AG20443 (cell line): ENCODE measurements around the gene CFAP92.

ENCODE experiments used
- DNase-seq: peaks from one replicate; pipeline ENCODE4 v3.0.0; 2012; ENCODE audit warnings: low spot score, mixed read lengths

Gene CFAP92

GRCh38 chr3:128983293-128984069, 10.4 kb downstream of the CFAP92 start:
- no peak for DNase-seq

DNA sequence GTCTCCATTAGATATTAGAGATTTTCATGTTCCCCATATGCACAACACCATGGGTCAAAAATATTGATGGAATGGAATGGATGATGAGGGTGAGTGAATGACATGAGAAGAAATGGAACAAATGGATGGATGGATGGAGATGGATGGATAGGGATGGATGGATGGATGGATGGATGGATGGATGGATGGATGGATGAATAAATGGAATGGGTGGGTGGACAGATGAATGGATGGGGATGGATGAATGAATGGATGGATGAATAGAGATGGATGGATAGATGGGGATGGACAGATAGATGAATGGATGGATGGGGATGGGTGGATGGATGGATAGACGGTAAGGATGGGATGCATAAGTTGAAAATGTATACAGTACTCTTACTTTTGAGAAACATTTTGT, 18.6 kb downstream of the CFAP92 start:
- DNase-seq, result no peak

GRCh38 chr3:128973988-128974564, 19.8 kb downstream of the CFAP92 start:
- DNase-seq, result no peak

DNA sequence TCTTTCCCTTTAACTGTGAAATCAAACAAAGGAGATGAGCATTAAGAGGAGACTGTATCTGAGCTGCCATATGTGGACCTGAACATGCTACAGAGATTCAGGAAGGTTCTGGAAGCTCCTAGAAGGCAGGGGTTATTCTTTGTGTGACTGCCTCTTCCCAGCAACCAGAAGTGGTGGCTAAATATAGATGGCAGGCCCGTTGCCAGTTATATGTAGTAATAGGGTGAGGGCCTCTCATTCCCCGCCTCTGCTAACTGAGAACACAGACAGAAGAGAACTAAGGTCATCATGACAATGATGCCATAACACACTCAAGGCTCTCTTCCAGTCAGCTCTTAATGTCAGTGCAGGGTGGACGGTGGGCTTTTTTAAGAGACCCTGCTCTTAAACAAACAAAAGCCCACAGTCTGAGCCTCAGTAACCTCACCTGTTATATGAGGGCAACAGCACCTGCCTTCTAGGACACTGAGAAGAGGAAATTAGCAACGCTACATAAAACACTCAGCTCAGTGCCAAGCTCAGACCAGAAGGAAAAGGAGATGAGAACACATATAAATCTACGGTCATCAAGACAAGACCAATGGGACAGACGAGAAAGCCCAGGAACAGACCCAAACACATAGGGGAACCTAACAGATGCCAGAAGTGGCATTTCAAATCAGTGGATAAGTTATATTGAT, 22.3 kb downstream of the CFAP92 start:
- DNase-seq, result peak; percentile 28

DNA sequence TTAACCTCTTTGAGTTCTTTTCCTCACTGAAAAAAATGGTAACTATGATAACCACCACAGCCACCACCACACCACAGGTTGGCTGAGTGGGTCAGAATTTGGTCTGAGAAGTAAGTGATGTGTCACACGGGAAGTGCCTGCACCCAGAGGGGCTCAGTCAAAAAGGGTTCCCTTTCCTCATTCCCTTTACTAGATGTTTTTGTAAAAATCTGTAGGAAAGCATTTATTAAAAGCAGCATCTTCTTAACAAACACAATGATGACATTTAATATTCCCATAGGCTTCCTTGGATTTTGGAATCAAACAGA, 23.2 kb downstream of the CFAP92 start:
- DNase-seq, result no peak

- DNase-seq, result peak; percentile 66
Measured at GRCh38 chr3:128969993-128970739, 23.7 kb downstream of the CFAP92 start.

DNA sequence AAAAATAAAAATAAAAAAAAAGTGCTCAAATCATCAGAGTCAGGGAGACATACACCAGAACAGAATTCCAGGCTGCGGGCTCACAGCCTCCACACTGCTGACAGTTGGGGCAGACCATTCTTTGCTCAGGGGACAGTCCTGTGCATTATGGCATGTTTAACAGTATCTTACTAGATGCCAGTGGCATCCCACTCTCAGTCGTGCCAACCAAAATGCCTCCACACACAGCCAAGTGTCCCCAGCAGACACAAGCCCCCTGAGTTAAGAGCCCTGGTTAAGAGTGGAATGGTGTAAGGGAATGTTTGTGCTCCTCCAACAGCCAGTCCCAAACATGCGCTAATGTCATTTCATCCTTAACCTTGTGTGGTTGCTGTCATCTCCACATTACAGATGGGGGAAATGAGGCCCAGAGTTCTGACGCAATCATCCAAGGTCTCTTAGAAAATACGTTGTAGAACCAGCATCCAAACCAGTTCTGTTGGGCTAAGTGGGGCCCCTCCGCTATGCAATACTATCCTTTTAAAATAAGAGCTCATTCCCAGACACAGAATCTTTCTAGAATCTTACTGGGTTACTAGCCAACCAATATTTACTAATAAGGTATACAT, 26.0 kb downstream of the CFAP92 start:
- DNase-seq, result no peak

GRCh38 chr3:128965818-128966217, 28.1 kb downstream of the CFAP92 start:
- no peak for DNase-seq

- DNase-seq, result no peak
Measured at GRCh38 chr3:128965280-128965679, 28.6 kb downstream of the CFAP92 start.

DNA sequence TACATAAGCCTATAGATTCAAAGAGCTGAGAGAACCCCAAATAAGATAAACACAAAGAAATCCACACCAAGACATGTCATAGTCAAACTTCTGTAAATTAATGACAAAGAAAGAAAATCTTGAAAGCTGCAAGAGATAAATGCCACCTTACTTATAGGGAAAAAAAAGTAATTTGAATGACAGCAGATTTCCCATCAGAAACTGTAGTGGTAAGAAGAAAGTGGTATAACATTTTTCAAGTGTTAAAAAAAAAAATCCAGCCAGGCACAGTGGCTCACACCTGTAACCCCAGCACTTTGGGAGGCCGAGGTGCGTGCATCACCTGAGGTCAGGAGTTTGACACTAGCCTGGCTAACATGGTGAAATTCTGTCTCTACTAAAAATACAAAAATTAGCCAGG, 37.4 kb downstream of the CFAP92 start:
- no peak for DNase-seq

GRCh38 chr3:128950223-128950938, 43.5 kb downstream of the CFAP92 start:
- DNase-seq, result peak; percentile 35

DNA sequence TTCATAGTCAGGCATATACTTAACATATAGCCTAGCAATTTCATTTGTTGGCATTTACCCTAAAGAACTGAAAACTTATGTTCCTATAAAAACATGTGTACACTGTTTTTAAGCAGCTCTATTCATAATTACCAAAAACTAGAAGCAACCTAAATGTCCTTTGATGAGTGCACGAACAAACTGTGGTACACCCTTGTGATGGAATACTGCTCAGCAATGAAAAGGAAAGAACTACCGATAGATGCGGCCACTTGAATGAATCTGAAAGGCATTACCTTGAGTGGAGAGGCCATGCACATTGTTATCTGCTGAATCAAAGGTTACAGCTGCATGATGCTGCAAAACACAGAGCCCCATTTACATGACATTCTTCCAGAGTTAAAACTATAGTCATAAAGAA, 44.7 kb downstream of the CFAP92 start:
- DNase-seq, result no peak

DNA sequence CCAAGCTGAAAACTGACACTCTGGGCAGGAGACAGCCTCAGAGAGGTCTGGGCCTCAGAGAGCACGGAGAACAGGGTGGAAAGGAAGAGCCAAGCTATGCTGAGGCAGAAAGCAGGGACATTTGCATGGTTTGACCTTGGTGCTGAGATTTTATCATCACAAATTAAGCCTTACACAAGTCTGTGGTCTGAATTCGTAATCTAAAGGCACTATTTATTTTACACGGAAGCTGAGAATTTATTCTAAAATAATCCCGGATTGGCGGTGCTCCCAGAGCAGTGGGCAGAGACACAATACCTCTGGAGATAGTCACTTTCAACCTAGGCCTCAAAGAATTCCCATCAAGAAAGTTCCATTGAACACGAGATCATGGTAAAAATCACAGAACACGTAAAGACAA, 47.5 kb downstream of the CFAP92 start:
- peak; percentile 44 for DNase-seq

DNA sequence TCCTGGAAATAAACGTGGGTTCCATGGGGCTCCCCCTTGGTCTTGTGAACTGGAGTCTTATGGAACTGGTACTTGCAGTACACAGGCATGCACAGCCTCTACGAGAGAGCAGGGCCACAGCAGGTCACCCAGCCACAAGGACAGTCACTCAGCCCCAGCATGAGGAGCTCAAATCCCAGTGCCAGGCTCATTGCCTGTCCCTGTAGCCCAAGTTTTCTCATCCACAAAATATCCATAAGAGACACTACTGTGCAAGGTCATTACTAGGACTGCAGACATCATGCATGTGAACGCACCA, 48.0 kb downstream of the CFAP92 start:
- DNase-seq, result no peak

- DNase-seq, result no peak
Measured at GRCh38 chr3:128945041-128945877, 48.6 kb downstream of the CFAP92 start.

GRCh38 chr3:128942161-128942952, 51.5 kb downstream of the CFAP92 start:
- no peak for DNase-seq

- DNase-seq, result no peak
Measured at GRCh38 chr3:128940252-128940651, 53.6 kb downstream of the CFAP92 start.

DNA sequence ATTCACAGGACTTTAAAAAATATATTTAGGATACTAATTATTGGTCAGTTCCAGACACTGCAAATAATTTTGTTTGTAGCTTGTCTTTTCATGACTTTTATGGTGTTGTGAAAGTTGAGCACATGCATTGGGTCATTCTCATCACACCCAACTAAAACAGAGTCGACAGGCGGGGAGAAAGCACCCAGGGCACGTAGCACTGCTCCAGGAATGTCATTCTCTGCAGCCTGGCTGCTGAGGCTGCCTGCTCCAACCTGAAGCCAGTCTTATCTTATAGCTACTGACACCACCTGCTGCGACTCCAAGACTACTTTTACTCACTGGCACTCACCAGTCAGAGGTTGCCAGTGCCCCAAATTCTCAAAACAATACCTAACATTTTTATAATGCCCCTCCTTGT, 57.5 kb downstream of the CFAP92 start:
- DNase-seq, result no peak

GRCh38 chr3:128935922-128936321, 58.0 kb downstream of the CFAP92 start:
- DNase-seq, result no peak

GRCh38 chr3:128933922-128934253, 60.0 kb downstream of the CFAP92 start:
- no peak for DNase-seq
